Activated naive CD4-positive, alpha-beta T cell treated with anti-CD3 and anti-CD28 coated beads, Interleukin-2, amount 50 U/mL, for 16 hours (primary cell): ENCODE measurements around the gene MRPL52.
A peak's percentile ranks its signal among the peaks of the same experiment; 100 is the strongest.
"Not testable (repeated sequence)": the region's sequence is repeated elsewhere in the genome, so short reads cannot be mapped to it uniquely, and the experiment has no call there.

Experiments
- DNase-seq: peaks from one replicate; pipeline ENCODE4 v3.0.0-alpha.2; 2020

MRPL52 gene

GRCh38 chr14:22860377-22860776 is 30.7 kb downstream of the MRPL52 start:
- not testable (repeated sequence) for DNase-seq

- no peak for DNase-seq
These were observed 32.0 kb downstream of the MRPL52 start for GRCh38 chr14:22861651-22862050.

- no peak for DNase-seq
These were observed 35.3 kb downstream of the MRPL52 start for GRCh38 chr14:22864979-22865378.

- DNase-seq, result no peak
These were observed 36.0 kb downstream of the MRPL52 start for GRCh38 chr14:22865424-22866405.

- no peak for DNase-seq
These were observed 37.2 kb downstream of the MRPL52 start for GRCh38 chr14:22866874-22867273.

GRCh38 chr14:22870811-22871223 is 41.1 kb downstream of the MRPL52 start:
- no peak for DNase-seq

- peak; percentile 78 for DNase-seq
These were observed 41.7 kb downstream of the MRPL52 start, which contains the start of gene LRP10 for GRCh38 chr14:22871224-22872032. LRP10 (plus strand) TSS chr14:22871740; CDS start chr14:22872304, 564 bp downstream.

- peak; percentile 72 for DNase-seq
These were observed 42.5 kb downstream of the MRPL52 start for GRCh38 chr14:22872033-22872832.

GRCh38 chr14:22872833-22873520 is 43.3 kb downstream of the MRPL52 start:
- DNase-seq, result no peak

- no peak for DNase-seq
These were observed 45.5 kb downstream of the MRPL52 start for GRCh38 chr14:22875003-22875747.

- no peak for DNase-seq
These were observed 46.1 kb downstream of the MRPL52 start for GRCh38 chr14:22875748-22876319.

- no peak for DNase-seq
These were observed 47.4 kb downstream of the MRPL52 start for GRCh38 chr14:22877000-22877501.

GRCh38 chr14:22878271-22879246 is 48.9 kb downstream of the MRPL52 start:
- no peak for DNase-seq

GRCh38 chr14:22882064-22882463 is 52.4 kb downstream of the MRPL52 start:
- no peak for DNase-seq

- DNase-seq, result peak; percentile 58
These were observed 53.0 kb downstream of the MRPL52 start for GRCh38 chr14:22882529-22883172.

- no peak for DNase-seq
These were observed 53.7 kb downstream of the MRPL52 start, which contains the start of gene REM2 for GRCh38 chr14:22883173-22883976. REM2 (plus strand) TSS chr14:22883222; CDS start chr14:22883288, 66 bp downstream.

- no peak for DNase-seq
These were observed 54.5 kb downstream of the MRPL52 start for GRCh38 chr14:22884076-22884737.
